PC-9 (cell line): ENCODE data around the gene VDAC2. TPM values are rescaled to one million over a fixed set of nuclear protein-coding genes. Genes with fewer than 3 reads are reported as not detected.
A peak's percentile ranks its signal among the peaks of the same experiment; 100 is the strongest.

Experiments used
- BruUV-seq: library from RNA; stranded (reverse); fragments of 400-500 nt; replicated peaks from 2 replicates; lab custom pipeline; 2021; lab: Mats Ljungman, UMichigan
- CTCF ChIA-PET: fragments of 300-600 bp; sonication (Branson Sonifier 250); formaldehyde crosslinking; loops from one replicate; lab custom pipeline; 2022; ENCODE audit warnings: antibody characterized with exemption; lab: Charles Lee
- POLR2A ChIA-PET: fragments of 300-600 bp; sonication (Branson Sonifier 250); formaldehyde crosslinking; loops from one replicate; lab custom pipeline; 2022; ENCODE audit warnings: antibody characterized with exemption; ENCODE audit not compliant: unreplicated experiment; lab: Charles Lee
- DNase-seq, 2 experiments: peaks; one replicate each; pipeline versions ENCODE4 v3.0.0 to v3.0.0-alpha.2; 2015 to 2022; ENCODE audit warnings: mixed read lengths in 1 of 2
- H2AFZ ChIP-seq: fragments of 200-600 bp; sonication (generic); 2 replicates; pipeline ENCODE4 v1.8.1; 2017; ENCODE audit warnings: antibody characterized with exemption
- H3F3A ChIP-seq: fragments of 200-600 bp; sonication (generic); 2 replicates; pipeline ENCODE4 v1.8.1; 2017; ENCODE audit warnings: antibody characterized with exemption, mild to moderate bottlenecking, low read depth; ENCODE audit not compliant: insufficient read depth
- H3K27ac ChIP-seq: fragments of 200-600 bp; sonication (generic); 2 replicates; pipeline ENCODE4 v1.6.1; 2016; ENCODE audit warnings: mixed run types
- H3K27me3 ChIP-seq: fragments of 200-600 bp; sonication (generic); 2 replicates; pipeline ENCODE4 v1.6.1; 2016; ENCODE audit warnings: low read depth, mixed run types; ENCODE audit not compliant: insufficient read depth
- H3K36me3 ChIP-seq: fragments of 200-600 bp; sonication (generic); 2 replicates; pipeline ENCODE4 v1.6.1; 2016; ENCODE audit warnings: low read depth, mixed run types
- H3K4me1 ChIP-seq: fragments of 200-600 bp; sonication (generic); replicated peaks from 2 replicates; pipeline ENCODE4 v1.6.1; 2016; ENCODE audit warnings: mixed run types; ENCODE audit not compliant: insufficient read depth
- H3K4me2 ChIP-seq: fragments of 200-600 bp; sonication (generic); 2 replicates; pipeline ENCODE4 v1.6.1; 2017; ENCODE audit warnings: mixed run types
- H3K4me3 ChIP-seq: fragments of 200-600 bp; sonication (generic); 2 replicates; pipeline ENCODE4 v1.6.1; 2016; ENCODE audit warnings: mixed run types
- H3K79me2 ChIP-seq: fragments of 200-600 bp; sonication (generic); 2 replicates; pipeline ENCODE4 v1.6.1; 2017; ENCODE audit warnings: low read depth, mixed run types
- H3K9me2 ChIP-seq: fragments of 200-600 bp; sonication (generic); 2 replicates; pipeline ENCODE4 v1.8.1; 2017; ENCODE audit warnings: mild to moderate bottlenecking; ENCODE audit not compliant: insufficient read depth
- H3K9me3 ChIP-seq: fragments of 200-600 bp; sonication (generic); 2 replicates; pipeline ENCODE4 v1.8.1; 2016; ENCODE audit warnings: low read depth; ENCODE audit not compliant: insufficient read depth
- H4K20me1 ChIP-seq: fragments of 200-600 bp; sonication (generic); 2 replicates; pipeline ENCODE4 v1.8.1; 2017; ENCODE audit not compliant: insufficient read depth
- EZH2 ChIP-seq: fragments of 200-600 bp; sonication (generic); IDR thresholded peaks from 2 replicates; pipeline ENCODE4 v1.8.0; 2017; ENCODE audit warnings: antibody characterized with exemption, low read depth
- intact Hi-C: fragments of 100-400 bp; cut with micrococcal nuclease; formaldehyde crosslinking; loops from one replicate; pipeline ENCODE4 v1.10.0; 2022; ENCODE audit not compliant: unreplicated experiment
- total RNA-seq: library from RNA; stranded (reverse); gene quantifications from 2 replicates; pipeline ENCODE4 v1.2.3, GENCODE V29; 2021
- TF ChIP-seq, protein P1 (sequence below): fragments of 200-600 bp; sonication (generic); conservative IDR thresholded peaks from 2 replicates; pipeline ENCODE4 v1.6.1; 2017; ENCODE audit warnings: mixed run types, antibody characterized with exemption, mild to moderate bottlenecking, moderate library complexity

The VDAC2 gene
- total RNA-seq, 1 experiment from 2014 or later = 243 TPM

DNA sequence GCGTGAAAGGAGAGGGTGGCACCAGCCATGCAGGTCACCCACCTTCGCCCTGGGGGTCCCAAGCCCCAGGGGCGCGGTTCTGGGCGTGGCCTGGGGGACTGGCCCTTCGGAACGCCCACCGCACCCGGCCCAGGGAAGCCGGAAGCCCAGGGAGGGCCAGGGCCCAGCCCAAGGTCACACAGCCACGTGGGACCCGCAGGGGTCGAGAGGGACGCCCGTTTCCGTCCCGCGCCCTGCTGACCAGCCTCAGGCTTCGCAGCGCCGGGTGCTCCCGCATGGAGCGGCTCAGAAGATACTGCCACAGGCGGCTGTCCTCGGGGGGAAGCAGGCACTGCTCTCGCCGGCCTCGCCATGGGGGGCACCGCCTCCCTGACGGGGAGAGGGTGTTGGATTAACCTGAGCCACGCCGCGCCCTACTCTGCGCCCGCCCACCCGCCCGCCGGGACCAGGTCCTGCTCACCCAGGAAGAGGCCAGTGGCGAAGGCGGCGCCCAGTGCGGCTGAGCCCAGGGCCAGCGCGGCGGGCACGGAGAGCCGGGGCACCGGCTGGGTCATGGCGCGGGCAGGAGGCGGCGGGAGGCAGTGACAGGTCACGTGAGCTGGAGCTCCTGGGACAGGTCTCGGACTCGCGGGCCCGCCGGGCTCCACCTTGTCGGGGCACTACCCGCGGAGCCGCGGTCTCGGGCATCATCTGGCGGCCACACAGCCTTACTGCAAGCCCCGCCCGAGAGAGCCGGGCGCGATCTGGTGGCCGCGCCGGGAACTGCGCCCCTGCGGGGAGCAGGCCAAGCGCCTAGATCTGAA is 25.0 kb downstream of the VDAC2 start, which contains the start of gene COMTD1:
COMTD1 (minus strand) TSS at position 583 of the 803 bp plus-strand sequence; CDS start at position 554, 29 bp downstream.
- Histone ChIP-seq H2AFZ (peak within 1 kb of the TSS; percentile 77), H3K36me3 (peaks cover 12% of the 10 kb centered on the region; the same call in 1 of the 2 replicates), H3F3A (peaks cover 44% of the 10 kb centered on the region), H3K9me2 (no peaks in the 10 kb centered on the region), H4K20me1 (peaks cover 8% of the 10 kb centered on the region; the same call in 1 of the 2 replicates), H3K27ac (peak within 1 kb of the TSS; percentile 86), H3K79me2 (peaks cover 40% of the 10 kb centered on the region), H3K4me2 (peak within 1 kb of the TSS; percentile 97), H3K9me3 (no peaks in the 10 kb centered on the region), H3K4me3 (peak within 1 kb of the TSS; percentile 80), H3K4me1 (peaks cover 37% of the 10 kb centered on the region), H3K27me3 (no peaks in the 10 kb centered on the region)
- ChIA-PET CTCF (interaction anchor here (0.6 to 1.9 kb wide), 21 partner anchors 10 to 1645 kb away, joined by 3 to 11 read pairs (median 5); partner anchors contain the start of genes SAMD8 and VDAC2), POLR2A (interaction anchor here (0.6 to 0.7 kb wide), 3 partner anchors 46 to 471 kb away, joined by 3 to 7 read pairs (median 3); no protein-coding TSS in a partner anchor)
- DNase-seq = peak; percentile 83 to 98
- intact Hi-C loops = loop anchor here (2.0 to 10.0 kb wide), 5 partner anchors 59 to 1351 kb away; partner anchors contain the start of gene SAMD8
- no TSS peak for BruUV-seq
- TF ChIP-seq, protein P1, sequence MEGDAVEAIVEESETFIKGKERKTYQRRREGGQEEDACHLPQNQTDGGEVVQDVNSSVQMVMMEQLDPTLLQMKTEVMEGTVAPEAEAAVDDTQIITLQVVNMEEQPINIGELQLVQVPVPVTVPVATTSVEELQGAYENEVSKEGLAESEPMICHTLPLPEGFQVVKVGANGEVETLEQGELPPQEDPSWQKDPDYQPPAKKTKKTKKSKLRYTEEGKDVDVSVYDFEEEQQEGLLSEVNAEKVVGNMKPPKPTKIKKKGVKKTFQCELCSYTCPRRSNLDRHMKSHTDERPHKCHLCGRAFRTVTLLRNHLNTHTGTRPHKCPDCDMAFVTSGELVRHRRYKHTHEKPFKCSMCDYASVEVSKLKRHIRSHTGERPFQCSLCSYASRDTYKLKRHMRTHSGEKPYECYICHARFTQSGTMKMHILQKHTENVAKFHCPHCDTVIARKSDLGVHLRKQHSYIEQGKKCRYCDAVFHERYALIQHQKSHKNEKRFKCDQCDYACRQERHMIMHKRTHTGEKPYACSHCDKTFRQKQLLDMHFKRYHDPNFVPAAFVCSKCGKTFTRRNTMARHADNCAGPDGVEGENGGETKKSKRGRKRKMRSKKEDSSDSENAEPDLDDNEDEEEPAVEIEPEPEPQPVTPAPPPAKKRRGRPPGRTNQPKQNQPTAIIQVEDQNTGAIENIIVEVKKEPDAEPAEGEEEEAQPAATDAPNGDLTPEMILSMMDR = peak; percentile 99
- no peak for TF ChIP-seq EZH2

DNA sequence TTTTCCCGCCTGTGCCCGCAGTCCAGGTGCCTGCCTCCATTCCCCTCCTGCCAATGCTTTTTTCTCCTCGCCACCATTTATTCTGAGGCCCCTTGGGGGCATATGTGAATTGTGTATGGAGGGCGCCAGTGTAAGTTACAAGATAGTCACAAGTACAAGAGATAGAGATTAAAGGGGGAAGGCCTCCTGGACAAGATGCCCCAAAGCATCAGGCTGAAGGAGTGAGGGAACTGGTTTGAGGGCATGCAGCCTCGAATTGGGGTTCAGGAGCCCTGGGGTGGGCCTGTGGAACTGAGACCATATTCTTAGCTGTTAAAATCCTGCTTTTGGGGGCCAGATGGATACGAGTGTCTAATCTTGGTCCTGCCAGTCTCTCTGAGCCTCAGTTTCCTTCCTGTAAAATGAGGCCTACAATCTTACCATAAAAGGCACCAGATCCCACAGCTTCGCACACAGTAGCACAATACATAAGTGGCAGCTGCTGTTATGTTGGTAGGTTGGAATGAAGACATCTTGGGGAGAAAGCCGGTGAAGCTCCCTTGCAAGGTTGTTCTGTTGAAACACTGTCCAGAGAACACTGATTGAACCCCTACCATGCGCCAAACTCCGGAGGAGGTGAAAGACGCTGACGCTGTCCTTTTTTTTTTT is 25.7 kb downstream of the VDAC2 start:
- Histone ChIP-seq H4K20me1 (peaks cover 5% of the 10 kb centered on the region; the same call in 1 of the 2 replicates), H3K4me1 (peaks cover 41% of the 10 kb centered on the region), H3K79me2 (peaks cover 35% of the 10 kb centered on the region), H3K36me3 (peaks cover 9% of the 10 kb centered on the region; the same call in 1 of the 2 replicates), H3K4me3 (peak overlapping the region; percentile 80; the same call in 1 of the 2 replicates), H3K27ac (peak overlapping the region; percentile 86), H3K9me2 (no peaks in the 10 kb centered on the region), H3F3A (peaks cover 38% of the 10 kb centered on the region), H3K4me2 (peak overlapping the region; percentile 97), H3K9me3 (no peaks in the 10 kb centered on the region), H3K27me3 (no peaks in the 10 kb centered on the region), H2AFZ (peak overlapping the region; percentile 39; the same call in 1 of the 2 replicates)
- ChIA-PET CTCF (interaction anchor here (0.6 to 1.7 kb wide), 15 partner anchors 9 to 1102 kb away, joined by 3 to 11 read pairs (median 5); partner anchors contain the start of genes VDAC2 and ZNF503), POLR2A (interaction anchor here (0.7 kb wide), 1 partner anchor 472 kb away, joined by 3 read pairs; no protein-coding TSS in a partner anchor)
- TSS peak; percentile 20 for BruUV-seq
- peak in 1 of 2 experiments; percentile 30 for DNase-seq
- intact Hi-C loops = loop anchor here (2.0 to 10.0 kb wide), 3 partner anchors 58 to 1352 kb away; no protein-coding TSS in a partner anchor
- TF ChIP-seq EZH2 = no peak
- TF ChIP-seq, protein P1 = peak; percentile 64; the same call in 1 of the 2 replicates
